Omental fat pad (tissue), 4 donors: ENCODE data around the gene LHX3. TPM values are rescaled to one million over a fixed set of nuclear protein-coding genes. Genes with fewer than 3 reads are reported as not detected.

Experiments used
- ATAC-seq: fragments of 150-250 bp; one replicate; pipeline ENCODE4 v1.9.1; 2016; ENCODE audit warnings: mild to moderate bottlenecking, moderate library complexity; ENCODE audit not compliant: low FRiP score
- DNase-seq: peaks from one replicate; pipeline ENCODE4 v3.0.0-alpha.2; 2019; ENCODE audit warnings: low spot score
- total RNA-seq, 4 donors: library from RNA; depleted of rRNA; stranded (reverse); fragments of >200 nt; gene quantifications; one replicate each; pipeline ENCODE4 v1.1.0, GENCODE V29; 2016
- TF ChIP-seq, protein P1 (sequence below), 3 donors: fragments of 450-650 bp; IDR thresholded peaks; one replicate each; pipeline ENCODE4 v1.5.1; 2016 to 2017; ENCODE audit warnings: antibody characterized with exemption in 3 of 3, mild to moderate bottlenecking in 3 of 3, moderate library complexity in 2 of 3

The LHX3 gene
- total RNA-seq, 4 donors from 2014 or later: not detected

DNA sequence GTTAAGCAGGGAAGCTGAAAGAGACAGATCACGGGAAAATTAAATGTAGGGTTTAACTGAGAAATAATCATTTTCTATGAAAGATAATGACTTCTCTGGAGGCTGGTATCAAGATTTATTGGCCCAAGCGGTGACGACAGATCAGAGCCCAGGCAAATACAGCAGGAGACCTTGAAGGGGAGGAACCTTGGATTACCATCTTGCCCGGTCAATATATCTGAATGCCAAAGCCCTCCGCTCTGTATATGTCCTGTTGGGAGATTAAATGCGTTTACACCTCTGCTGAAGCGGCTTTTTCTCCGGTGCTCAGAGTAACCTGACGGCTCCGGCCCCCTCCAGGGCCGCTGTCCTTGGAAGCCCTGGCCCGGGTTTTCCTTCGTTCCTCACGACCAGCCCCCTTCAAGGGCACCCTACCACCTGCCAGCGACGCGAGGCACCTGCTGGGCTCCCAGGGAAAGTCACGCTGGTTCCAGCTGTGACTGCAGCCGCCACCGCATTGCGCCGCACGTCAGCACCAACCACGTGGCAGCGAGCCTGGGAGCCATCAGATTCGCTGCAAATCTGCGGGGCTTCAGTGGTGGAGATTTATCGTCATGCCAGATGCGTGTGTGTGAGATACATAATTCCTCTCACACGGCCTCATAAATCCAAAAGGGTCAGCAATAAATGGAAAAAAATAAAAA is 45.1 kb upstream of the LHX3 start:
- TF ChIP-seq, protein P1, sequence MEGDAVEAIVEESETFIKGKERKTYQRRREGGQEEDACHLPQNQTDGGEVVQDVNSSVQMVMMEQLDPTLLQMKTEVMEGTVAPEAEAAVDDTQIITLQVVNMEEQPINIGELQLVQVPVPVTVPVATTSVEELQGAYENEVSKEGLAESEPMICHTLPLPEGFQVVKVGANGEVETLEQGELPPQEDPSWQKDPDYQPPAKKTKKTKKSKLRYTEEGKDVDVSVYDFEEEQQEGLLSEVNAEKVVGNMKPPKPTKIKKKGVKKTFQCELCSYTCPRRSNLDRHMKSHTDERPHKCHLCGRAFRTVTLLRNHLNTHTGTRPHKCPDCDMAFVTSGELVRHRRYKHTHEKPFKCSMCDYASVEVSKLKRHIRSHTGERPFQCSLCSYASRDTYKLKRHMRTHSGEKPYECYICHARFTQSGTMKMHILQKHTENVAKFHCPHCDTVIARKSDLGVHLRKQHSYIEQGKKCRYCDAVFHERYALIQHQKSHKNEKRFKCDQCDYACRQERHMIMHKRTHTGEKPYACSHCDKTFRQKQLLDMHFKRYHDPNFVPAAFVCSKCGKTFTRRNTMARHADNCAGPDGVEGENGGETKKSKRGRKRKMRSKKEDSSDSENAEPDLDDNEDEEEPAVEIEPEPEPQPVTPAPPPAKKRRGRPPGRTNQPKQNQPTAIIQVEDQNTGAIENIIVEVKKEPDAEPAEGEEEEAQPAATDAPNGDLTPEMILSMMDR (IDR thresholded peaks at IDR 0.05): no peak
- no peak for DNase-seq
- no peak for ATAC-seq

DNA sequence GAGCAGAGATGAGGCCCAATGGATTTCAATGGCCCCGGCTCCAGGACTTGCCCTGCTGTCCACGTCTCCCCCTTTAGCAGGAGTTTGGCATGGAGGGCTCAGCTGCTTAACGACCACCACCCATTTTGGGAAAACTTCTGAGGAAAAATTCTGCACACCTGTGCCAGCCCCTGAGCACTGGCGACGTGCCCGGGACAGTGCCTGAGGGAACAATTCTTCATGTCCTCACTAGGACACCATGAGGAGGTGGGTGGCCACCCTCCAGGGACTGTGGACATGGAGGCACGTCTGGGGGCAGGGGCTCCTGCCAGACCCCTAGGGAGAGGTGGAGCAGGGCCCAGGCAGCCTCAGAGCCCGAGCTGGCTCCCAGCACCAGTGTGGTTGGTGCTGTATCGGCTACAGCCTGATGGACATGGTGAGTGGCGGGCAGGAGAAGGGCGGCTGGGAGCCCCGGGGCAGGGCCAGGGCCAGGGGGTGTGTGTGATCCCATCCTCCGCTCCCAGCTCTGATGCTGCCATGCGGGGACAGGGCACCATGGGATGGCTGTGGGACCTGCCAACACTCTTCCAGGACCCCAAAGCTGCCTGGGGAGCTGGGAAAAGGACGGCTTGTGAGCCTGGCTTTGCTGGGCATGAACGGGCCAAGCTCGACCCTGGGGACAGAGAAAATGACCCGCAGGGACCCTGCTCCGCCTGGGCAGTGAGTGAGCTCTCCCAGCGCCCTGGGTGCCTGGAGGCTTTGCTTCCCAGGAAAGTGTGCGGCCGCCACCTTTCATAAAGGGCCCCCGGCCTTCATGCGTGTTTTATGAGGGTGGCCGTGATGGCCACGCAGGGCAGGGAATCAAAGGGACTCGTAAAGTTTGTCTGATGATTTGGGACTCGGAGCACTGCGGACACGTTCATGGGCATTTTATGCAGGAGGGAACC is 44.3 kb upstream of the LHX3 start:
- ATAC-seq: no peak
- TF ChIP-seq, protein P1 (IDR thresholded peaks at IDR 0.05): no peak
- DNase-seq: no peak

DNA sequence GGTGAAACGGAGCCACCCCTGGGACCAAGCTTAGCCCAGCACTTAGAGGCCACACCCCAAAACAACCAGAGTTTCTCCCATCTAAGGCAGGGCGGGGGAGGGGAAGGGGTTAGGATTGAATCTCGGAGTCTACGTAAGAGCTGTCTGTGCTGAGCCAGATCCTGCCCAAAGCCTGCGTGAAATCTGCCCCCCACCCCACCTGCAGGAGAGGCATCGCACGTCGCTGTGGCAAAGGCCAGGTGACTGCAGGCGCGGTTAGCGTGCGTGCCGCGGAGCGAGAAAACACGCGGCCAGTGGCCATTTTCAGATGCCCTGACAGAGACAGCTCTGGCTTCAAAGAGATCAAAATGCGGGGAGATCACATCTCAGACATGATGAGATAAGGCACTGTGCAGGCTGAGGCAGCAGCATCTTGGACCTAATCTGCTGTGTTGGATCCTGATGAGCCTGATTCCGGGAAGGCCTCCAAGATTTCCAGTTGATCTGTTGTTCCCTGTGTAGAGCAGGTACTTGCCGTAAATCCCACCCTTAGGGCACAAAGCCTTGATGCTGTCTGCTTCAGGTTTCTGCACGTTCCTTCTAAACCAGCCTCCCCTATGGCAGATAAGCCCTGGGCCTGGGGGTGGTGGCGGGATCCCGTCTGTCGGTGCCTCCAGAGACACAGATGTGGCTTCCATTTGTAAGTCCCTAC is 43.2 kb upstream of the LHX3 start:
- no peak for ATAC-seq
- DNase-seq: no peak
- TF ChIP-seq, protein P1 (IDR thresholded peaks at IDR 0.05): no peak

DNA sequence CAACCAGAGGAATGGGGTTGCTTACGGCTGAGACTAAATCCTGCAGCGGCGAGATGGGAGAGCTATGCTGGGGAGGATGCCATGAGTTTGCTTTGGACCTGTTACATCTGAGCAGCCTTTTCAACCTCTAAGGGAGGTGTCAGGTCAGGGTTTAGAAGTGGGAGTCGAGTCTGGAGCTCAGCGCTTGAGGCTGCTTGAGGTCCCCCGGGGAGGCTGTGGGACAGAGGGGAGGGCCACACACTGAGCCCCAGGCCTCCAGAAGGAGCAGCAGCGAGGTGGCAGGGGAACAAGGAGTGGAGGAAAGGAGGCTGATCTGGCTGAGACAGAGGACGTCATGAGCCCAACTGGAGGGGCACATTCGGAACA is 42.6 kb upstream of the LHX3 start:
- no peak for ATAC-seq
- TF ChIP-seq, protein P1 (IDR thresholded peaks at IDR 0.05): no peak
- DNase-seq: no peak

DNA sequence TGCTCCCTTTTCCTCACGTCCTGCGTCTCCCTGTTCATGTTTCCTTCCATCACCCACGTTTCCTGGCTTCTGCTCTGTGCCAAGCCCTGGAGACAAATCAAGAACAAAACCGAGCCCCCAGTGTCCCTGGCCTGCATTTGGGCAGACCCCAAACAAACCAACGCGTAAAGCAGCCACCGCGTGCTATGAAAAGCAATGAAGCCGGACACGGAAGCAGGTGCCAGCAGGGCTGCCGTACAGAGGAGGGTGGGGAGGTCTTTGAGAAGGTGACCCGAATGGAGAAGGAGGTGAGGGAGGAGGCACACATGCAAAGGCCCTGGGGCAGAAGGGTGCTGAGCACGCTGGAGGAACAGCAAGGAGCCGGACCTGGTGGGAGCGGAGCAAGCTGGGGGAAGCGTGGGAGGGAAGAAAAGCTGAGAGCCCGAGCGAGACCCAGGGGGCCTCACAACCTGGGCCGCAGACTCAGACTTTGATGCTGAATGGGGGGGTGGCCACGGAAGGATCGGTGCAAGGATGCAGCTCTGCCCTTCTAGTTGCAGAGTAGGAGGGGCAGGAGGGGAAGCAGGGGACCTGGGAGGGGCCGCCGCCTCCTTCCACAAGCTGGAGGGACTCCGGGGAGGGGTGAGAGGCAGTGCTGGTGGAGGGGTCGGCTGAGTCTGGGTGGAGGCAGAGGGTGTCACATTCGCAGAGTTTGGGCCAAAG is 42.1 kb upstream of the LHX3 start:
- TF ChIP-seq, protein P1 (IDR thresholded peaks at IDR 0.05): no peak
- no peak for ATAC-seq
- no peak for DNase-seq

DNA sequence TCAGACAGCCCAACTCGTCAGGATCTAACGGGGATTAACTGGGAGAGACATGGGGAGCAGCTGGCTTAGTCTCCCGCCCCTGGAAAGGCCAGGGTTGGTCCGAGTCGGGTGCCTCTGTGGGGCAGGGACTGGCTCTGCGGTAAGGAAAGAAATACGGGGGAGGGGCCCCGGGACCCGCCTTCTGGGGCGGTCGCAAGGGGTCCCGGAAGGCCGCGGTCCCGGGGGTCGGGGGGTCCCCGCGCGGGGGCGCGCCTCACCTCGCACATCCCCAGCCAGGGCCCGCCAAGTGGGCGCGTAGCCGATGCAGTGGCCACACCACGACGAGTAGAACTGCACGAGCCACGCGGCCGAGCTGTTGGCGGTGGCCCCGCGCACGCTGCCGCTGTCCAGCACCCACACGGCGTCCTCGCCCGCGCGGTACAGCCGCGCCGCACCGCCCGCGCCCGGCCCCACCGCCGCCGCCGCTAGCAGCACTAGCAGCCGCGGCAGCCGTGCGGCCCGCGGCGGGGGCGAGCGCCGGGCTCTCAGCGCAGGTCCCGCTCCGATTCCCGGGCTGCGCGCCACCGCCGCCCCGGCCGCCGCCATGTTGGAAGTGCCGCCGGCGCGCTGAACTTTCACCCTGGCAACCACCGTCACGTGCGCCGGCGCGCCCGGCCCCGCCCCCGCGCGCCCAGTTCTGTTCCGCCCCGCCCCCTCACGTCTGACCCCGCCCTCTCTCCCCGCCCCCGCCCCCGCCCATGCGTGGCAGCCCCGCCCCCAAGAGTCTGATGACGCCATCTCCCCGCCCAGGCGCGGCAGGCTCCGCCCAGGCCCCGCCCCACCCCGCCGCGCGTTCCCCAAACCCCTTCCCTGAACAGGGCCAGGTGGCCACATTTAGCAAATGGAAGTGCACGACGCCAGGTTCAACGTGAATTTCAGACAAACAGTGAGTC is 40.6 kb upstream of the LHX3 start, which contains the start of gene QSOX2:
Gene QSOX2 (minus strand): TSS at position 594 of the 932 bp plus-strand sequence. CDS start 9 bp downstream, at position 585.
- TF ChIP-seq, protein P1 (IDR thresholded peaks at IDR 0.05): no peak
- peak; percentile 83 for ATAC-seq

More for the DNA sequence above, 40.6 kb upstream of the LHX3 start, which contains the start of gene QSOX2:
- DNase-seq: peak; percentile 67
